Measurements from ENCODE around the gene PLEKHA6.

Gene PLEKHA6

GRCh38 chr1:204359474-204360255 is at the start of gene PLEKHA6:
Gene PLEKHA6, minus strand, starts transcription at chr1:204359929. Its CDS starts 86,202 bp downstream, at chr1:204273727.
- peak; percentile 64 to 90 (median 82) for DNase-seq
- intact Hi-C loops (cut with DNase I): loop anchor here (5.0 to 10.0 kb wide), 4 partner anchors 102 to 495 kb away; partner anchors contain the start of genes GOLT1A and SNRPE

GRCh38 chr1:204409123-204409522 is 49.4 kb upstream of the PLEKHA6 start:
- DNase-seq: peak in 1 of 42 donors; percentile 38
- intact Hi-C loops (cut with DNase I): no loop called here

- no peak for DNase-seq
- intact Hi-C loops (cut with DNase I): no loop called here
Observed at GRCh38 chr1:204408602-204409001, 48.9 kb upstream of the PLEKHA6 start.

- peak; percentile 56 to 92 (median 78) for DNase-seq
Observed at GRCh38 chr1:204408074-204408507, 48.4 kb upstream of the PLEKHA6 start.

GRCh38 chr1:204407295-204407971 is 47.7 kb upstream of the PLEKHA6 start:
- DNase-seq: peak in 1 of 42 donors; percentile 1
- intact Hi-C loops (cut with DNase I): no loop called here

More at GRCh38 chr1:204408074-204408507, 48.4 kb upstream of the PLEKHA6 start:
- intact Hi-C loops (cut with DNase I): no loop called here

GRCh38 chr1:204406621-204407020 is 46.9 kb upstream of the PLEKHA6 start:
- DNase-seq: peak in 1 of 42 donors; percentile 22
- intact Hi-C loops (cut with DNase I): no loop called here

GRCh38 chr1:204405988-204406387 is 46.3 kb upstream of the PLEKHA6 start:
- DNase-seq: peak in 8 of 42 donors; percentile 3 to 51 (median 26)
- intact Hi-C loops (cut with DNase I): no loop called here

GRCh38 chr1:204404629-204405028 is 44.9 kb upstream of the PLEKHA6 start:
- intact Hi-C loops (cut with DNase I): no loop called here
- no peak for DNase-seq

GRCh38 chr1:204402391-204402790 is 42.7 kb upstream of the PLEKHA6 start:
- peak in 1 of 42 donors; percentile 31 for DNase-seq
- intact Hi-C loops (cut with DNase I): no loop called here

- intact Hi-C loops (cut with DNase I): no loop called here
- DNase-seq: peak in 1 of 42 donors; percentile 30
Observed at GRCh38 chr1:204401730-204402129, 42.0 kb upstream of the PLEKHA6 start.

GRCh38 chr1:204400882-204401510 is 41.3 kb upstream of the PLEKHA6 start:
- intact Hi-C loops (cut with DNase I): no loop called here
- peak in 2 of 42 donors; percentile 33 to 37 for DNase-seq

- DNase-seq: peak in 28 of 42 donors; percentile 29 to 76 (median 60)
- intact Hi-C loops (cut with DNase I): no loop called here
Observed at GRCh38 chr1:204398197-204399125, 38.7 kb upstream of the PLEKHA6 start.

GRCh38 chr1:204396015-204396583 is 36.4 kb upstream of the PLEKHA6 start:
- intact Hi-C loops (cut with DNase I): no loop called here
- peak in 1 of 42 donors; percentile 35 for DNase-seq

GRCh38 chr1:204391629-204392028 is 31.9 kb upstream of the PLEKHA6 start:
- DNase-seq: no peak
- intact Hi-C loops (cut with DNase I): no loop called here

GRCh38 chr1:204390751-204391466 is 31.2 kb upstream of the PLEKHA6 start:
- intact Hi-C loops (cut with DNase I): no loop called here
- peak in 1 of 42 donors; percentile 30 for DNase-seq

GRCh38 chr1:204385727-204386126 is 26.0 kb upstream of the PLEKHA6 start:
- intact Hi-C loops (cut with DNase I): no loop called here
- DNase-seq: no peak

GRCh38 chr1:204384636-204385352 is 25.1 kb upstream of the PLEKHA6 start:
- intact Hi-C loops (cut with DNase I): no loop called here
- DNase-seq: peak in 32 of 42 donors; percentile 22 to 83 (median 57)
